Nephron (organoid): ENCODE results near the gene C6orf163.
"Not testable (repeated sequence)": the region's sequence is repeated elsewhere in the genome, so short reads cannot be mapped to it uniquely, and the experiment has no call there.

ENCODE experiments used
- H3K27ac Mint-ChIP-seq, 3 experiments: 2 replicates each; pipeline ENCODE4 v1.8.0; 2020; ENCODE audit warnings: mixed read lengths in 3 of 3, mild to moderate bottlenecking in 2 of 3, moderate library complexity in 1 of 3
- H3K27me3 Mint-ChIP-seq: 2 replicates; pipeline ENCODE4 v1.8.0; 2021; ENCODE audit warnings: low read depth, mild to moderate bottlenecking, moderate library complexity, mixed read lengths
- H3K36me3 Mint-ChIP-seq: 2 replicates; pipeline ENCODE4 v1.8.0; 2020; ENCODE audit warnings: low read depth, mixed read lengths
- H3K4me1 Mint-ChIP-seq: 2 replicates; pipeline ENCODE4 v1.8.0; 2020; ENCODE audit warnings: mixed read lengths
- H3K4me3 Mint-ChIP-seq, 3 experiments: 2 replicates each; pipeline ENCODE4 v1.8.0; 2020; ENCODE audit warnings: mild to moderate bottlenecking in 3 of 3, mixed read lengths in 3 of 3, moderate library complexity in 2 of 3
- H3K9me3 Mint-ChIP-seq: 2 replicates; pipeline ENCODE4 v1.8.0; 2020; ENCODE audit warnings: mixed read lengths
- TF ChIP-seq, protein P1 (sequence below), 3 experiments: fragments of 200-600 bp; sonication (generic); IDR thresholded peaks; one replicate each; pipeline ENCODE4 v1.5.0; 2021; ENCODE audit warnings: antibody characterized with exemption in 3 of 3; ENCODE audit not compliant: unreplicated experiment in 3 of 3

The C6orf163 gene

DNA sequence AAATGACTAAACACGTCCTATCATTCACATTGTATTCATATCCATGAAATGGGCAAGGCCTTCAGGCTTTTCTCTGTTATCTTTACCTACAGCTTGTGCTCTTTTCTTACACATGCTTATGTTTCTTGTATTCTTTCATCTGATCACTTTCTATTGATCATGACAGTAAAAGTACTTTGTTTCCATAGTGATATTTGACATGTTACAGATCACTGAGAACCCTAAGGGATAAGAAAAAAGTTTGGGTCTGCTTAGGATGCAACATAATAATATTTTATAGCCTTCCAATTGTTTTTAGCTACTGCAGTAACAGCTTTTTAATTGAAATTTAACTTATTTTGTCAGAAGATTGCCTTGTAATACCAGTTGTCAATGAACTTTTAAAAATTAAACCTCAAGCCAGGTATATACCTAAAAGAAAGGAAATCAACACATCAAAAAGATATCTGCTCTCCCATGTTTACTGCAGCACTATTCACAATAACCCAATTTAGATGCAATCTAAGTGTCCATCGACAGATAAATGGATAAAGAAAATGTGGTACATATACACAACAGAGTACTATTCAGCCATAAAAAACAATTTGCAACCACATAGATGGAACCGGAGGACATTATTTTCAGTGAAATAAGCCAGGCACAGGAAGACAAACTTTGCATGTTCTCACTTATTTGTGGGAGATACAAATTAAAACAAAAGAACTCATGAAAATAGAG is 25.2 kb upstream of the C6orf163 start:
- Mint-ChIP-seq H3K9me3 (no peaks in the 10 kb centered on the region), H3K4me1 (no peaks in the 10 kb centered on the region), H3K27ac (no peak overlapping the region), H3K4me3 (peak overlapping the region in 2 of 3 experiments; percentile 2 to 22), H3K27me3 (peaks cover 5% of the 10 kb centered on the region), H3K36me3 (no peaks in the 10 kb centered on the region)
- TF ChIP-seq, protein P1, sequence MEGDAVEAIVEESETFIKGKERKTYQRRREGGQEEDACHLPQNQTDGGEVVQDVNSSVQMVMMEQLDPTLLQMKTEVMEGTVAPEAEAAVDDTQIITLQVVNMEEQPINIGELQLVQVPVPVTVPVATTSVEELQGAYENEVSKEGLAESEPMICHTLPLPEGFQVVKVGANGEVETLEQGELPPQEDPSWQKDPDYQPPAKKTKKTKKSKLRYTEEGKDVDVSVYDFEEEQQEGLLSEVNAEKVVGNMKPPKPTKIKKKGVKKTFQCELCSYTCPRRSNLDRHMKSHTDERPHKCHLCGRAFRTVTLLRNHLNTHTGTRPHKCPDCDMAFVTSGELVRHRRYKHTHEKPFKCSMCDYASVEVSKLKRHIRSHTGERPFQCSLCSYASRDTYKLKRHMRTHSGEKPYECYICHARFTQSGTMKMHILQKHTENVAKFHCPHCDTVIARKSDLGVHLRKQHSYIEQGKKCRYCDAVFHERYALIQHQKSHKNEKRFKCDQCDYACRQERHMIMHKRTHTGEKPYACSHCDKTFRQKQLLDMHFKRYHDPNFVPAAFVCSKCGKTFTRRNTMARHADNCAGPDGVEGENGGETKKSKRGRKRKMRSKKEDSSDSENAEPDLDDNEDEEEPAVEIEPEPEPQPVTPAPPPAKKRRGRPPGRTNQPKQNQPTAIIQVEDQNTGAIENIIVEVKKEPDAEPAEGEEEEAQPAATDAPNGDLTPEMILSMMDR (IDR thresholded peaks at IDR 0.05; ENCODE audit: unreplicated experiment in 3 of 3): no peak

DNA sequence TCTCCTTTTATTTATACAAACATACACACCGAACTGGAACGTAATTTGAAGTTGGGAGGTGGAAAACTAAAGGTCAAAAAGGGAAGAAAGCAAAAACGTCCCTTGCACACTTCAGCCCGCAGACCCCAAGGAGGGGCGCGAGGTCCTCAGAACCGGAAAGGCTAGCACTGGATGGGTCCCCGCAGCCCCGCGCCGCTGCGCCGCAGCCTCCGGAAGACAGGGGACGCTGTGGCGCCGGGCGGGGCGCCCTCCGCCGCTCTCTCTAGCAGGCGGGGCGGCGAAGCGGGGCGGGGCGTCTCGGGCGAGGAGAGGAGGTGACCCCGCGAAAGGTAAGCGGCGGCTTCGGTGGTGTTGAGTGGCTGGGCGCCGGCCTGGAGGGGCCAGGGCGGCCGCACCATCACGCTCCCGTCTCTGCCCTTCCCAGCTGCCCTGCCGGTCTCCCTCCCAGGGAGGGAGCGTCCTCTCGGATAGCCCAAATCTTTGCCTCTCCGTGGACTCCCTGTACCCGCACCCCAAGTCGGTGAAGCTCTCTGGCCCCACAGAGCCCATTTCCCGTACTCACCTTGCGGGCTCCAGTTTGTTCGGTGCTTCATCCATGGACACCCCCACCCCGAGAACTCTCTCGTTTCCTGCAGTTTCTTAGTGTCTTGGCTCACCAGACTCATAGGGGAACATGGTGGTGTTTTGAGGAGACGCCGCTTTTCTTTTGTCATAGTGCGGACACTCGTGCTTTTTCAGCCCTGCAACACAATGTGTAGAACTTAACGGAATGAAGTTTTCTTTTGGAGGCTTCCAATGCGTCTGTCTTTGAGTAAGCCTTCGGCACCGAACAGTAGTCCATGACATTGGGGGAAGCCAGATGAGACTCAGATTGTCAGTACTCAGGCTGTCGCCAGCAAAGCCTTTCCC is 22.1 kb upstream of the C6orf163 start, which contains the start of gene SMIM8:
Gene SMIM8, plus strand, starts transcription at position 285 of the 909 bp plus-strand sequence. CDS start 14,444 bp downstream, outside the sequence.
- peaks cover 8% of the 10 kb centered on the region for H3K36me3 Mint-ChIP-seq
- H3K4me1 Mint-ChIP-seq: no peaks in the 10 kb centered on the region
- H3K27me3 Mint-ChIP-seq: no peaks in the 10 kb centered on the region
- TF ChIP-seq, protein P1 (IDR thresholded peaks at IDR 0.05; ENCODE audit: unreplicated experiment in 3 of 3): peak; percentile 100
- H3K4me3 Mint-ChIP-seq: peak within 1 kb of the TSS; percentile 96 to 99 (median 98)
- peak within 1 kb of the TSS; percentile 91 to 94 (median 92) for H3K27ac Mint-ChIP-seq
- peaks cover 7% of the 10 kb centered on the region for H3K9me3 Mint-ChIP-seq

DNA sequence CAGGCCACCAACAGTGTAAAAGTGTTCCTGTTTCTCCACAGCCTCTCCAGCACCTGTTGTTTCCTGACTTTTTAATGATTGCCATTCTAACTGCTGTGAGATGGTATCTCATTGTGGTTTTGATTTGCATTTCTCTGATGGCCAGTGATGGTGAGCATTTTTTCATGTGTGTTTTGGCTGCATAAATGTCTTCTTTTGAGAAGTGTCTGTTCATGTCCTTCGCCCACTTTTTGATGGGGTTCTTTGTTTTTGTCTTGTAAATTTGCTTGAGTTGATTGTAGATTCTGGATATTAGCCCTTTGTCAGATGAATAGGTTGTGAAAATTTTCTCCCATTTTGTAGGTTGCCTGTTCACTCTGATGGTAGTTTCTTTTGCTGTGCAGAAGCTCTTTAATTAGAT is 20.7 kb upstream of the C6orf163 start:
- not testable (repeated sequence) for H3K4me1 Mint-ChIP-seq, H3K27ac Mint-ChIP-seq, H3K27me3 Mint-ChIP-seq
- Mint-ChIP-seq H3K4me3 (peak overlapping the region; percentile 63 to 80 (median 75)), H3K36me3 (peaks cover 16% of the 10 kb centered on the region), H3K9me3 (peaks cover 12% of the 10 kb centered on the region)

DNA sequence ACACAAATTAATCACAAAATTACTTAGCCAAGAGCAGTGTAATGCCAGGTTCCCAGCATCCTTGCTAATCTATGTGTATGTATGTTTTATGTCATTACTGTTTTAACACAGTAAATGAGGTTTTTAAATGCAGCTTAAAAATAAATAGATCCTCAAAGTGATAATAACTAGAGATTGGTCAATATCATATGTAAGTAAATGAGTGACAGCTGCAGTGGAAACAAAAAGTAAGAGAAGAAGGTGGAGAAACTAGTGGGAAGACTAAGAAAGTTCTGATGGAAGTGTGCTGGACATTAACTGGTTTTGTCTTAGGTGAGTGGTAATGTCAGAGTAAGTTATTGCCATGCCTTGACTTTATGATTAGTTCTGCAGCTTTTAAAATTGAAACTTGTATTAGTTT is 13.7 kb upstream of the C6orf163 start:
- Mint-ChIP-seq H3K9me3 (peaks cover 9% of the 10 kb centered on the region), H3K4me1 (peaks cover 6% of the 10 kb centered on the region)
- TF ChIP-seq, protein P1 (IDR thresholded peaks at IDR 0.05; ENCODE audit: unreplicated experiment in 3 of 3): no peak

DNA sequence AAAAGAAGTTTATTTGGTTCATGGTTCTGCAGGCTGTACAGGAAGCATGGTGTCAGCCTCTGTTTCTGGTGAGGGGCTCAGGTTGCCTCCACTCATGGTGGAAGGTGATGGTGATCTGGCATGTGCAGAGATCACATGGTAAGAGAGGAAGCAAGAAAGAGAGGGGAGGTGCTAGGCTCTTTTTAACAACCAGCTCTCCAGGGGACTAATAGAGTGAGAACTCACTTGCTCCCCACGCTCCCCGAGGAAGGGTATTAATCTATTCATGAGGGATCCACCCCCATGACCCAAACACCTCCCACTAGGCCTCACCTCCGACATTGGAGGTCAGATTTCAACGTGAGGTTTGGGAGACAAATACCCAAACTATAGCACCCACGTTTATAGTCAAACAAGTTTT is 11.6 kb upstream of the C6orf163 start:
- Mint-ChIP-seq H3K27ac (no peak overlapping the region), H3K27me3 (no peaks in the 10 kb centered on the region), H3K4me3 (no peak overlapping the region), H3K36me3 (peaks cover 16% of the 10 kb centered on the region), H3K4me1 (peaks cover 6% of the 10 kb centered on the region), H3K9me3 (peaks cover 3% of the 10 kb centered on the region)
- TF ChIP-seq, protein P1 (IDR thresholded peaks at IDR 0.05; ENCODE audit: unreplicated experiment in 3 of 3): no peak

More for the DNA sequence above, 13.7 kb upstream of the C6orf163 start:
- no peak overlapping the region for H3K27ac Mint-ChIP-seq
- peaks cover 22% of the 10 kb centered on the region for H3K36me3 Mint-ChIP-seq
- no peak overlapping the region for H3K4me3 Mint-ChIP-seq
- H3K27me3 Mint-ChIP-seq: no peaks in the 10 kb centered on the region

DNA sequence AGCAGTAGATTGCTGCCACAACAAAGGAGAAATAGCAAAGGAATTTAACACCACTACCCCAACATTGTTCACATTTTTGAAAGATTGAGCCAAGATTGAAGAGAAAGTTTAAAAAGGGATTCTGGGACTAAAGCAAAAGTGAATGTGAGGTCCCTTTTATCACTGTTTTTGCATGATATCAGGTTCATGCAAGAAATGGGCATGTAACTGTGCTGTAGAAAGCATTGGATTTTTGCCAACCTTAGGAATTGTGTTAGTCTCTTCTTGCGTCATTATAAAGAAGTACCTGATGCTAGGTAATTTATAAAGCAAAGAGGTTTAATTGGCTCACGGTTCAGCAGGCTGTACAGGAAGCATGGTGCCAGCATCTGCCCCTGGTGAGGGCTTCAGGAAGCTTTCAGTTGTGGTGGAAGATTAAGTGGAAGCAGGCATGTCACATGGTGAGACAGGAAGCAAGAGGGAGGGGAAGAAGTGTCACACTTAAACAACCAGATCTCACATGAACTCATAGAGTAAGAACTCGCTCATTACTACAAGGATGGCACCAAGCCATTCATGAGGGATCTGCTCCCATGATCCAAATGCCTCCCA is 10.9 kb upstream of the C6orf163 start:
- H3K4me3 Mint-ChIP-seq: no peak overlapping the region
- H3K9me3 Mint-ChIP-seq: no peaks in the 10 kb centered on the region
- no peak overlapping the region for H3K27ac Mint-ChIP-seq
- no peaks in the 10 kb centered on the region for H3K27me3 Mint-ChIP-seq
- H3K4me1 Mint-ChIP-seq: peaks cover 6% of the 10 kb centered on the region
- TF ChIP-seq, protein P1 (IDR thresholded peaks at IDR 0.05; ENCODE audit: unreplicated experiment in 3 of 3): no peak
- H3K36me3 Mint-ChIP-seq: peaks cover 11% of the 10 kb centered on the region
